DLD1 (cell line): Measurements from ENCODE around the gene WDR1.

Source experiments
- in situ Hi-C: cut with HindIII; loops from 2 replicates; pipeline ENCODE4 v1.10.0; 2017; ENCODE audit warnings: low sequenced_read_pairs

The WDR1 gene

GRCh38 chr4:10088135-10089010, 28.2 kb downstream of the WDR1 start:
- in situ Hi-C loops = no loop called here

GRCh38 chr4:10087152-10087791, 29.3 kb downstream of the WDR1 start:
- in situ Hi-C loops = no loop called here

GRCh38 chr4:10086506-10087120, 30.0 kb downstream of the WDR1 start:
- in situ Hi-C loops = no loop called here

- in situ Hi-C loops = no loop called here
These were observed 30.6 kb downstream of the WDR1 start for GRCh38 chr4:10085828-10086505.

- in situ Hi-C loops = no loop called here
These were observed 31.2 kb downstream of the WDR1 start for GRCh38 chr4:10085386-10085785.

GRCh38 chr4:10084651-10085358, 31.8 kb downstream of the WDR1 start:
- in situ Hi-C loops = no loop called here

GRCh38 chr4:10083861-10084641, 32.5 kb downstream of the WDR1 start:
- in situ Hi-C loops = no loop called here

GRCh38 chr4:10083331-10083771, 33.2 kb downstream of the WDR1 start:
- in situ Hi-C loops = no loop called here

- in situ Hi-C loops = no loop called here
These were observed 33.9 kb downstream of the WDR1 start for GRCh38 chr4:10082459-10083272.

GRCh38 chr4:10082047-10082446, 34.6 kb downstream of the WDR1 start:
- in situ Hi-C loops = no loop called here

GRCh38 chr4:10081218-10081606, 35.4 kb downstream of the WDR1 start:
- in situ Hi-C loops = no loop called here

GRCh38 chr4:10080589-10081217, 35.9 kb downstream of the WDR1 start:
- in situ Hi-C loops = no loop called here

GRCh38 chr4:10079912-10080588, 36.5 kb downstream of the WDR1 start:
- in situ Hi-C loops = no loop called here

GRCh38 chr4:10079256-10079655, 37.3 kb downstream of the WDR1 start:
- in situ Hi-C loops = no loop called here

GRCh38 chr4:10078481-10079233, 37.9 kb downstream of the WDR1 start:
- in situ Hi-C loops = no loop called here

GRCh38 chr4:10077483-10078335, 38.9 kb downstream of the WDR1 start:
- in situ Hi-C loops = no loop called here
